IMR-90 (cell line): ENCODE measurements around the gene FUT6. TPM values are rescaled to one million over a fixed set of nuclear protein-coding genes. Genes with fewer than 3 reads are reported as not detected.

ENCODE experiments used
- ATAC-seq: fragments of 200-7000 bp; cut with Tn5 transposase; 2 replicates; pipeline ENCODE4 v1.9.1; 2020; ENCODE audit warnings: low read depth, mild to moderate bottlenecking, moderate library complexity
- BruUV-seq: library from RNA; stranded (reverse); fragments of 400-500 nt; replicated peaks from 2 replicates; lab custom pipeline; 2021; lab: Mats Ljungman, UMichigan
- CTCF ChIA-PET: fragments of 300-600 bp; formaldehyde crosslinking; extraction: SDS; loops from one replicate; lab custom pipeline; 2021; ENCODE audit warnings: antibody characterized with exemption; lab: Yijun Ruan, JAX
- POLR2A ChIA-PET: fragments of 300-600 bp; sonication (Branson Sonifier 250); formaldehyde crosslinking; loops from one replicate; lab custom pipeline; 2022; ENCODE audit warnings: antibody characterized with exemption; ENCODE audit not compliant: unreplicated experiment; lab: Charles Lee
- DNase-seq: peaks from one replicate; pipeline ENCODE4 v3.0.0; 2013
- H2AFZ ChIP-seq: replicated peaks from 2 replicates; pipeline ENCODE3; 2013; ENCODE audit warnings: low read length, mild to moderate bottlenecking; ENCODE audit not compliant: poor library complexity
- H2AK5ac ChIP-seq: 2 replicates; pipeline ENCODE4 v1.6.1; 2013; ENCODE audit warnings: low read depth, low read length, inconsistent platforms
- H2AK9ac ChIP-seq: replicated peaks from 2 replicates; pipeline ENCODE3; 2013; ENCODE audit warnings: mild to moderate bottlenecking, low read depth, low read length, moderate library complexity; ENCODE audit not compliant: poor library complexity
- H2BK120ac ChIP-seq: 2 replicates; pipeline ENCODE4 v1.6.1; 2013; ENCODE audit warnings: low read depth, low read length, inconsistent platforms
- H2BK15ac ChIP-seq: 3 replicates; pipeline ENCODE4 v1.6.1; 2013; ENCODE audit warnings: low read depth, low read length, inconsistent platforms
- H2BK20ac ChIP-seq: 2 replicates; pipeline ENCODE4 v1.6.1; 2013; ENCODE audit warnings: low read depth, mild to moderate bottlenecking, inconsistent platforms, low read length, moderate library complexity
- H2BK5ac ChIP-seq: 2 replicates; pipeline ENCODE4 v1.6.1; 2013; ENCODE audit warnings: mild to moderate bottlenecking, low read depth, low read length, inconsistent platforms; ENCODE audit not compliant: poor library complexity, severe bottlenecking
- H3K14ac ChIP-seq: replicated peaks from 2 replicates; pipeline ENCODE4 v1.6.1; 2013; ENCODE audit warnings: low read depth, low read length, inconsistent platforms
- H3K18ac ChIP-seq: 2 replicates; pipeline ENCODE4 v1.6.1; 2013; ENCODE audit warnings: low read depth, low read length, control low read depth
- H3K23ac ChIP-seq: 2 replicates; pipeline ENCODE4 v1.6.1; 2013; ENCODE audit warnings: low read depth, low read length, inconsistent platforms
- H3K27ac ChIP-seq: 2 replicates; pipeline ENCODE4 v1.5.1; 2013; ENCODE audit warnings: mild to moderate bottlenecking, control low read depth, low read length; ENCODE audit not compliant: insufficient read depth
- H3K27me3 ChIP-seq: 2 replicates; pipeline ENCODE4 v1.6.1; 2013; ENCODE audit warnings: low read length; ENCODE audit not compliant: control insufficient read depth, insufficient read depth
- H3K36me3 ChIP-seq: 2 replicates; pipeline ENCODE4 v1.6.1; 2013; ENCODE audit warnings: low read length, mixed read lengths; ENCODE audit not compliant: control insufficient read depth, insufficient read depth
- H3K4ac ChIP-seq: 2 replicates; pipeline ENCODE4 v1.6.1; 2013; ENCODE audit warnings: low read depth, low read length, inconsistent platforms
- H3K4me1 ChIP-seq: 2 replicates; pipeline ENCODE4 v1.6.1; 2013; ENCODE audit warnings: low read length, mixed read lengths; ENCODE audit not compliant: control insufficient read depth, insufficient read depth
- H3K4me2 ChIP-seq: 2 replicates; pipeline ENCODE4 v1.6.1; 2013; ENCODE audit warnings: low read depth, mild to moderate bottlenecking, control low read depth, low read length, moderate library complexity
- H3K4me3 ChIP-seq: 2 replicates; pipeline ENCODE4 v1.5.1; 2013; ENCODE audit warnings: low read depth, mild to moderate bottlenecking, control low read depth, low read length, moderate library complexity; ENCODE audit not compliant: insufficient read depth
- H3K56ac ChIP-seq: 2 replicates; pipeline ENCODE4 v1.6.1; 2013; ENCODE audit warnings: low read length, inconsistent platforms; ENCODE audit not compliant: insufficient read depth; ENCODE audit errors: extremely low read depth
- H3K79me1 ChIP-seq, 2 experiments: 2 replicates each; pipeline ENCODE4 v1.6.1; 2013; ENCODE audit warnings: low read length in 2 of 2, inconsistent platforms in 1 of 2, low read depth in 1 of 2
- H3K9ac ChIP-seq: 2 replicates; pipeline ENCODE4 v1.6.1; 2013; ENCODE audit warnings: low read depth, low read length, control low read depth
- H3K9me1 ChIP-seq: 2 replicates; pipeline ENCODE4 v1.6.1; 2013; ENCODE audit warnings: low read length, inconsistent platforms; ENCODE audit not compliant: insufficient read depth
- H3K9me3 ChIP-seq: 2 replicates; pipeline ENCODE4 v1.6.1; 2013; ENCODE audit warnings: low read length; ENCODE audit not compliant: control insufficient read depth, insufficient read depth
- H4K20me1 ChIP-seq: 2 replicates; pipeline ENCODE4 v1.6.1; 2013; ENCODE audit warnings: low read length, inconsistent platforms; ENCODE audit not compliant: insufficient read depth
- H4K5ac ChIP-seq: 2 replicates; pipeline ENCODE4 v1.6.1; 2013; ENCODE audit warnings: mild to moderate bottlenecking, low read depth, low read length, control low read depth
- H4K8ac ChIP-seq, 2 experiments: 2 replicates each; pipeline ENCODE4 v1.6.1; 2013; ENCODE audit warnings: low read depth in 2 of 2, low read length in 2 of 2, control low read depth in 1 of 2, inconsistent platforms in 1 of 2
- H4K91ac ChIP-seq: 2 replicates; pipeline ENCODE4 v1.6.1; 2013; ENCODE audit warnings: low read depth, low read length, inconsistent platforms; ENCODE audit not compliant: insufficient read depth
- BHLHE40 ChIP-seq: fragments of 150-350 bp; IDR thresholded peaks from 2 replicates; pipeline ENCODE4 v1.6.1; 2016; ENCODE audit warnings: mild to moderate bottlenecking, low read depth, low read length
- CEBPB ChIP-seq: IDR thresholded peaks from 2 replicates; pipeline ENCODE4 v1.6.1; 2012; ENCODE audit warnings: low read depth, low read length, improper control_type of control experiment
- CHD1 ChIP-seq: IDR thresholded peaks from 2 replicates; pipeline ENCODE4 v1.6.1; 2012; ENCODE audit warnings: low read depth, low read length, improper control_type of control experiment
- FOS ChIP-seq: fragments of 150-350 bp; IDR thresholded peaks from 2 replicates; pipeline ENCODE4 v1.6.1; 2016; ENCODE audit warnings: low read depth, low read length
- MAFK ChIP-seq: IDR thresholded peaks from 2 replicates; pipeline ENCODE4 v1.6.1; 2012; ENCODE audit warnings: low read depth, low read length, improper control_type of control experiment
- MXI1 ChIP-seq: IDR thresholded peaks from 2 replicates; pipeline ENCODE4 v1.6.1; 2012; ENCODE audit warnings: low read depth, mild to moderate bottlenecking, low read length, moderate library complexity, borderline replicate concordance
- NFE2L2 ChIP-seq: fragments of 150-350 bp; IDR thresholded peaks from 2 replicates; pipeline ENCODE4 v1.6.1; 2016; ENCODE audit warnings: low read depth, mild to moderate bottlenecking, low read length
- POLR2A ChIP-seq: IDR thresholded peaks from 2 replicates; pipeline ENCODE4 v1.6.1; 2012; ENCODE audit warnings: mild to moderate bottlenecking, low read depth, low read length
- RAD21 ChIP-seq: IDR thresholded peaks from 2 replicates; pipeline ENCODE4 v1.6.1; 2012; ENCODE audit warnings: low read length, improper control_type of control experiment
- RFX5 ChIP-seq: IDR thresholded peaks from 2 replicates; pipeline ENCODE4 v1.8.0; 2012; ENCODE audit warnings: low read depth, mild to moderate bottlenecking, low read length, moderate library complexity
- SMC3 ChIP-seq: fragments of 150-350 bp; IDR thresholded peaks from 2 replicates; pipeline ENCODE4 v1.6.1; 2016; ENCODE audit warnings: low read depth, mild to moderate bottlenecking, antibody characterized with exemption, low read length, moderate library complexity
- WGBS, 2 experiments: methylation state at CpG; one replicate each; pipeline versions ENCODE4 v1.1.5 to v1.1.7; 2013; ENCODE audit warnings: missing lambda C conversion rate in 2 of 2; ENCODE audit not compliant: insufficient read length in 1 of 2; ENCODE audit errors: extremely low coverage in 2 of 2; 5-methylcytosine and 5-hydroxymethylcytosine counted together
- dilution Hi-C: fragments of 300-500 bp; cut with HindIII; formaldehyde crosslinking; loops from one replicate; pipeline ENCODE4 v1.14.3; 2018; ENCODE audit warnings: low sequenced_read_pairs; ENCODE audit not compliant: unreplicated experiment
- in situ Hi-C: fragments of 300-500 bp; cut with MboI; formaldehyde crosslinking; loops from 3 replicates; pipeline ENCODE4 v1.14.3; 2019; ENCODE audit warnings: low sequenced_read_pairs, inconsistent platforms, mixed read lengths
- intact Hi-C: fragments of 100-400 bp; cut with micrococcal nuclease; formaldehyde crosslinking; loops from 2 replicates; pipeline ENCODE4 v1.10.0; 2022
- polyA plus RNA-seq, 3 experiments: library from polyadenylated mRNA; depleted of rRNA; stranded (reverse); fragments of >200 nt; gene quantifications; 2 replicates each; pipeline ENCODE4 v1.2.3, GENCODE V29; 2012; ENCODE audit warnings: low replicate concordance in 1 of 3
- total RNA-seq: library from RNA; depleted of rRNA; stranded (reverse); fragments of >200 nt; gene quantifications from 2 replicates; pipeline ENCODE4 v1.2.3, GENCODE V29; 2012
- TF ChIP-seq, protein P1 (sequence below): conservative IDR thresholded peaks from 2 replicates; pipeline ENCODE4 v1.5.1; 2012; ENCODE audit warnings: mild to moderate bottlenecking, low read depth, low read length, improper control_type of control experiment
- TF ChIP-seq, protein P2 (sequence below): fragments of 150-350 bp; IDR thresholded peaks from 2 replicates; pipeline ENCODE4 v1.6.1; 2017; ENCODE audit warnings: mild to moderate bottlenecking, antibody characterized with exemption, low read length, low read depth
- TF ChIP-seq, protein P3 (sequence below): fragments of 150-350 bp; IDR thresholded peaks from 2 replicates; pipeline ENCODE4 v1.6.1; 2016; ENCODE audit warnings: low read depth, mild to moderate bottlenecking, low read length, moderate library complexity, borderline replicate concordance

Gene FUT6
- total and polyA plus RNA-seq, 2 of the 4 experiments (the other 2 are of a cell fraction): not detected

DNA sequence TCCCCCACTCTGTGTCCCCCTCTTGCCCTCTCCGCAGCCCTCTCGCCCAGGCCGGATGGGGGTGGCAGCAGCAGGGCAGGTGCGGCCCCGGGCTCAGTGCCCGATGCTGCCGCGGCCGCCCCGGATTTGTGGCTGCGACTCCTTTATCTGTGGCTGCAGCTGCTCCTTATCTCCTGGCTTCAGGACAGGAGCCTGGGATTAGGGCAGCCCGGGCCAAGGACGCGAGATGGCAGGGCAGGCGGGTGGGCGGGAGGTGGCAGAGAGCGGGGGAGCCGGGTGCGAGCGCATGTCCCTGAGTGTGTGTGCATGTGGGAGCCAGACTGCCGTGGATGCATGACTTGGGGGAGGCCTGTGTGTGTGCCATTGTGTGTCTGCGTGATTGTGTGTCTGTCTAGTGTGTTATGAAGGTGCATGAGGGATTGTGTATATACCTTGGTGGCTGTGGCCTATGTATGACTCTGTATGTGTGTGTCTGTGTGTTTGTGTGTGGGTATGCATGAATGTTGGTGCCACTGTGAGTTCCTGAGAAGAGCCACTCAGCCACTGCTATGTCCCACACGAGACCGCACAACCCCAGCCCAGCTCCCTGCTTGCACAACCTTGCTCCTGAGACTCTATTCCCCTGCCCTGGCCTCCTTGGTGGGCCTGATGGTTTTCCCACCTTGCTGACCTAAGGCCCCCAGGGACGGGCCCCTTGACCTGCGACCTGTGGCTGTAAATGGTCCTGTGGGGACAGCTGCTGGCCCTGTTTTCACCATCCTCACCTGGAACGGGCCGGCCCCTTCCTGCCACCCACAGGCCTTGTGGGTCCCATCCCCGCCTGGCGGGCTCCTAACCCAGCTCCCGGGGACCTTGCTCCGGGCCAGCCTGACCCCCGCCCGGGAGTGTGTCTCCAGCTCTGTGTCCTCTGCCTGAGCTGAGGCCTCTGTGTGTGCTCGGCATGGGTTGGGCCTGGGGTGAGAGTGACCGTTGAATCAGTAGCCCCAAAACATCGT lies 40.0 kb downstream of the FUT6 start:
- in situ Hi-C loops (loop anchor here (5.0 to 10.0 kb wide), 2 partner anchors 93 to 225 kb away; no protein-coding TSS in a partner anchor), intact Hi-C loops (loop anchor here (5.0 to 10.0 kb wide), 3 partner anchors 165 to 655 kb away; partner anchors contain the start of gene SLC25A23), dilution Hi-C loops (no loop called here)
- 40% methylated on average over 18 of the region's 37 CpGs; no CpG with 5 or more reads in 1 of the 2 experiments for WGBS, 2 experiments
- H3K4me1 ChIP-seq: peaks cover 3% of the 10 kb centered on the region; the same call in 1 of the 2 replicates
- H3K9ac ChIP-seq: no peak overlapping the region
- H3K4me3 ChIP-seq: no peak overlapping the region
- DNase-seq: no peak
- no peak overlapping the region for H3K14ac ChIP-seq
- BruUV-seq: no TSS peak
- H3K56ac ChIP-seq: no peak overlapping the region
- no peak overlapping the region for H4K5ac ChIP-seq
- no peak overlapping the region for H4K8ac ChIP-seq
- H4K91ac ChIP-seq: no peak overlapping the region
- no peaks in the 10 kb centered on the region for H3K9me3 ChIP-seq
- H2AK9ac ChIP-seq: no peak overlapping the region
- no peak overlapping the region for H2BK15ac ChIP-seq
- no peaks in the 10 kb centered on the region for H4K20me1 ChIP-seq
- no peak overlapping the region for H3K18ac ChIP-seq
- no peaks in the 10 kb centered on the region for H3K79me1 ChIP-seq
- H3K23ac ChIP-seq: no peak overlapping the region
- POLR2A ChIA-PET: no interaction called here
- H3K4ac ChIP-seq: no peak overlapping the region
- no peak overlapping the region for H2BK20ac ChIP-seq
- H2AFZ ChIP-seq: peak overlapping the region; percentile 51
- peaks cover 25% of the 10 kb centered on the region for H3K27me3 ChIP-seq
- ATAC-seq: no peak
- H2BK5ac ChIP-seq: no peak overlapping the region
- CTCF ChIA-PET: no interaction called here
- H3K4me2 ChIP-seq: no peak overlapping the region
- H3K36me3 ChIP-seq: no peaks in the 10 kb centered on the region
- 0 out of 2 replicates have a peak overlapping the region, but pooled peaks have one; percentile 4 for H2AK5ac ChIP-seq
- no peak overlapping the region for H3K27ac ChIP-seq
- H3K9me1 ChIP-seq: no peaks in the 10 kb centered on the region
- no peak overlapping the region for H2BK120ac ChIP-seq
- no peak for TF ChIP-seq SMC3
- TF ChIP-seq, protein P1, sequence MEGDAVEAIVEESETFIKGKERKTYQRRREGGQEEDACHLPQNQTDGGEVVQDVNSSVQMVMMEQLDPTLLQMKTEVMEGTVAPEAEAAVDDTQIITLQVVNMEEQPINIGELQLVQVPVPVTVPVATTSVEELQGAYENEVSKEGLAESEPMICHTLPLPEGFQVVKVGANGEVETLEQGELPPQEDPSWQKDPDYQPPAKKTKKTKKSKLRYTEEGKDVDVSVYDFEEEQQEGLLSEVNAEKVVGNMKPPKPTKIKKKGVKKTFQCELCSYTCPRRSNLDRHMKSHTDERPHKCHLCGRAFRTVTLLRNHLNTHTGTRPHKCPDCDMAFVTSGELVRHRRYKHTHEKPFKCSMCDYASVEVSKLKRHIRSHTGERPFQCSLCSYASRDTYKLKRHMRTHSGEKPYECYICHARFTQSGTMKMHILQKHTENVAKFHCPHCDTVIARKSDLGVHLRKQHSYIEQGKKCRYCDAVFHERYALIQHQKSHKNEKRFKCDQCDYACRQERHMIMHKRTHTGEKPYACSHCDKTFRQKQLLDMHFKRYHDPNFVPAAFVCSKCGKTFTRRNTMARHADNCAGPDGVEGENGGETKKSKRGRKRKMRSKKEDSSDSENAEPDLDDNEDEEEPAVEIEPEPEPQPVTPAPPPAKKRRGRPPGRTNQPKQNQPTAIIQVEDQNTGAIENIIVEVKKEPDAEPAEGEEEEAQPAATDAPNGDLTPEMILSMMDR: no peak
- TF ChIP-seq BHLHE40: no peak
- no peak for TF ChIP-seq RFX5
- TF ChIP-seq NFE2L2: no peak
- TF ChIP-seq, protein P2, sequence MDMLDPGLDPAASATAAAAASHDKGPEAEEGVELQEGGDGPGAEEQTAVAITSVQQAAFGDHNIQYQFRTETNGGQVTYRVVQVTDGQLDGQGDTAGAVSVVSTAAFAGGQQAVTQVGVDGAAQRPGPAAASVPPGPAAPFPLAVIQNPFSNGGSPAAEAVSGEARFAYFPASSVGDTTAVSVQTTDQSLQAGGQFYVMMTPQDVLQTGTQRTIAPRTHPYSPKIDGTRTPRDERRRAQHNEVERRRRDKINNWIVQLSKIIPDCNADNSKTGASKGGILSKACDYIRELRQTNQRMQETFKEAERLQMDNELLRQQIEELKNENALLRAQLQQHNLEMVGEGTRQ: no peak
- TF ChIP-seq CHD1: no peak
- TF ChIP-seq MXI1: no peak
- TF ChIP-seq MAFK: no peak
- TF ChIP-seq CEBPB: no peak
- no peak for TF ChIP-seq FOS
- TF ChIP-seq POLR2A: no peak
- no peak for TF ChIP-seq RAD21
- TF ChIP-seq, protein P3, sequence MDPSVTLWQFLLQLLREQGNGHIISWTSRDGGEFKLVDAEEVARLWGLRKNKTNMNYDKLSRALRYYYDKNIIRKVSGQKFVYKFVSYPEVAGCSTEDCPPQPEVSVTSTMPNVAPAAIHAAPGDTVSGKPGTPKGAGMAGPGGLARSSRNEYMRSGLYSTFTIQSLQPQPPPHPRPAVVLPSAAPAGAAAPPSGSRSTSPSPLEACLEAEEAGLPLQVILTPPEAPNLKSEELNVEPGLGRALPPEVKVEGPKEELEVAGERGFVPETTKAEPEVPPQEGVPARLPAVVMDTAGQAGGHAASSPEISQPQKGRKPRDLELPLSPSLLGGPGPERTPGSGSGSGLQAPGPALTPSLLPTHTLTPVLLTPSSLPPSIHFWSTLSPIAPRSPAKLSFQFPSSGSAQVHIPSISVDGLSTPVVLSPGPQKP: no peak
